GM21528 (cell line): ENCODE results near the gene OXER1.

ENCODE experiments used
- ATAC-seq: cut with Tn5 transposase; IDR thresholded peaks from one replicate; pipeline ENCODE4 v1.9.1; 2021; ENCODE audit warnings: mild to moderate bottlenecking, moderate library complexity; ENCODE audit not compliant: unreplicated experiment, low FRiP score

The OXER1 gene, protein sequence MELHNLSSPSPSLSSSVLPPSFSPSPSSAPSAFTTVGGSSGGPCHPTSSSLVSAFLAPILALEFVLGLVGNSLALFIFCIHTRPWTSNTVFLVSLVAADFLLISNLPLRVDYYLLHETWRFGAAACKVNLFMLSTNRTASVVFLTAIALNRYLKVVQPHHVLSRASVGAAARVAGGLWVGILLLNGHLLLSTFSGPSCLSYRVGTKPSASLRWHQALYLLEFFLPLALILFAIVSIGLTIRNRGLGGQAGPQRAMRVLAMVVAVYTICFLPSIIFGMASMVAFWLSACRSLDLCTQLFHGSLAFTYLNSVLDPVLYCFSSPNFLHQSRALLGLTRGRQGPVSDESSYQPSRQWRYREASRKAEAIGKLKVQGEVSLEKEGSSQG

DNA sequence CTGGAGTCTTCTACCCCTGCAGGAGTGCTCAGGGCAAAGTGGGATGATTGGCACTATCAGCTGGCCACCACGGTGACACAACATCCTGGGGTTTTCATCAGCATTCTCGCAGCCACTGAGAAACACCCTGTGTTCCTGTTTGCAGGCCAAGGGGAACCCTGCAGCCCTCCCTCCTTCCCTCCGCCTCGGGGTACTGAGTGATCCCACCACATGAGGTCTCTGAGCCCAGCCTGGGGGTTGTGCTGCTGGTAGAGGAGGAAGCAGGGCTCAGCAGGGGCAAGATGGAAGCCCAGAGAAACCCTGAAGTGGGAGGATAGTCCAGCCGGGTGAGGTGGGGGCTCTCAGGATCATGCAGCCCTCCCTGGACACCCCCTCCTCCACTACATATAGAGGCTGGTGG is at the start of gene OXER1:
Gene OXER1 (minus strand): TSS at position 40 of the 400 bp plus-strand sequence. CDS start 73 bp downstream, outside the sequence.
- no peak for ATAC-seq

DNA sequence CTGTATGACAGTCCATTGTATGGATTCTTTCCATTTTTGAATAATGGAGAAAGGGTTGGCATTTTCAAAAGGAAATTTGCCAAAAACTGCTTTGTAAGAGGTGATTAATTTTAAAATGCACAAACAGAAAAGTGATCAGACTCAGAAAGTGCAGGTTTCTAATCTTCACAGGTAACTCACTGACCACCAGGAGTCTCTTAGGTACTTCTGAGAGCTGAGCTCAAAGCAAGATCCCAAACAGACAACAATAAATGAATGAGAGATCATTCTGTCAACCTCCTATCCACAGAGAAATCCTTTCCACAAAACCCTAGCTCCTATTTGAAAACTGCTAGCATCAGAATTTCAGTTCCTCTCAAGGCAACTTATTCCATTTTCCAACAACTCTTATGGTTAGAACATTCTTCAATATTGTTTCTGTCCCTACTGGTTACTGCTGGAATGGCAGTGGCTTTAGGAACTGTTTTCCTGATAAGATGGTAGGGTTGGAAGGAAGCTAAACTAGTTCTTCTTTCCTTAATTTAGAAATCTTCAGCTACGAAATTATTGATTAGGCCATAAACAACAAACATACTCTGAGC is 49.1 kb upstream of the OXER1 start:
- ATAC-seq = no peak

DNA sequence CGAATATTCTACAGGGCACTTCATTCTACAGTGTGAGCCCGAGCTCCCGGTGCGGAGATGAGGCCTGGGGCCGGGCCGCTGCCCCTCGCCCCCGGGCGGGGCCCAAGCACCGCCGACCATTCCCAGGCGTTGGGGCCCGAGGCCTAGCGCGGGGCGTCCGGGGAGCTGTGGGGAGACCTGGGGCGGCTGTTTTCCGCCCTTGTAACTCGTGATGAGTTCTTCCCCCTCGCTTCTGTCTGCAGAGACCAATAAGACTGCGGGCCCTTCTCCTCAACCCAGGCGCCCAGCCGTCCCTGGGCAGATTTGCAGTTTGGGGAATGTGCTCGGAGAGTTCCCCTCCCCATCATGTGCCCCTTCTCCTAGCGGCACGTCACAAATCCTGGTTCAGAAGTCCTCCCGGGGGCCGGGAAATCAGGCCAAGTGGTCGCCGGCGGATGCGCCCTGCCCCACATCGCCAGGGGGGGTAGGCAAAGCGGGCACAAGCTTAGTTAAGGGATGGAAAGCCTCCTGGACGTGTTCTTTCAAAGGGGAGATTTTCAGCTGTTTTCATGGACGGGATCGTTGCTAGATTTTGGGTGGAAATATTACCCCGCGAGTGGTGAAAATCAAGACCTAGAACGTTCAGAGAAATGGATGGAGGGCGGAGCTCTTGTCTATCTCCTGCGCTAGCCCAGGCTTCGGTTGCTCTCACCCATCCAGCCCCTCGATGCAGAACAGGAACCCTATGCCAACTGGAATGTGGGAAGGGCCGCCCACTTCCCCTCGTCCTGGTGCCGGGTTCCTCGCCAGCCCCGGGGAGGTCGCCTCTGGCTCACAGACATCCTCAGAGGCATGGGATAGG is 47.3 kb upstream of the OXER1 start:
- ATAC-seq = peak; percentile 27

DNA sequence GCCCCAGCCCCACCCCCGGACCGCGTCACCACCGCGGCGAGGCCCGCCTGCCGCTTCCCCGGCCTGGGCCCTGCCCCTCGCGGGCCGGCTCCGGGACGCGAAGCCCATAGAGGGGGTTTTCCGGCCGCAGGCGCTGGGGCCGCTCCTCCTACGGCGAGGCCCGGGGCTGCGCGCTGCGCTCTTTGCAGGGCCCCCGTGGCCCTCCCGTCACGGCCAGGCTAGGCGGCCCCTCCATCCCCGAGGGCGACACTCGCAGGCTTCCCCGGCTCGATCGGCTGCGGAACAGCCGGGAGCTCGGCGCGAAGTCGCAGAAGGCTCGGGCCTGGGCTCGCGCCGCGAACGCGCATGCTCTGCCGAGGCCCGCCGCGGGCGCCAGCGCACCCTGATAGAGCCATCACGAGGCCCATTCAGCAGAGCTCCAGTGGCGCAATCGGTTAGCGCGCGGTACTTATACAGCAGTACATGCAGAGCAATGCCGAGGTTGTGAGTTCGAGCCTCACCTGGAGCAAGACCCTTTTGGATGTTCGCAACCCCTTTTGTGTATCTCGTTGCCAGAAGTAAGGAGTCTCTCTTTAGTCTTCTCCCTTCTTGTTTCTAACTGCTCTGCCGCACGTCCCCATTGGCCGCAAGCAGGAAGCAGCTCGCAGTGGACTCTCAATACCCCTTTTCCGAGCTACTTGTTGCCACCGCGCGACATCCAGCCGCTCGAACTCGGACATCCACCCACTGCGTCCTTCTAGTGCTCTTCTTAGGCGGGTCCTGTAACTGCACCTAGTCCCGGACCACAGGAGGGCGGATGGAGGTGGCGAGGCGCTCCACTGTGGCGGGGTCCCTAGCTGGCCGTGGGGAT is 46.4 kb upstream of the OXER1 start:
- ATAC-seq = peak; percentile 74

DNA sequence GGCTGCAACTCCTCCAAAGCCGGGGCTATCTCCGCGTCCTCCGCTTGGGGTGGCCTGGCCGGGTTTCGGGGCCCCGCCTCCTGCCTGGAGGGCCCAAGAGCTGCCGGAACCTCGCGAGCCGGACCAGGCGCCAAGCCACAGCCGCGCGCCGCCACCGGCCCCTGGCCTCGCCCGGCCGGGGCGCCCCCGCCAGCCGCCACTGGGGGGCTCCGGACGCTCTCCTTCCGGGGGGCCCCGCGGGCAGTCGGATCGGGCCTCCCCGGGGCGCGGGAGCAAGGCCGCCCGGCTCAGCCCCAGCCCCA is 45.8 kb upstream of the OXER1 start:
- ATAC-seq = no peak

DNA sequence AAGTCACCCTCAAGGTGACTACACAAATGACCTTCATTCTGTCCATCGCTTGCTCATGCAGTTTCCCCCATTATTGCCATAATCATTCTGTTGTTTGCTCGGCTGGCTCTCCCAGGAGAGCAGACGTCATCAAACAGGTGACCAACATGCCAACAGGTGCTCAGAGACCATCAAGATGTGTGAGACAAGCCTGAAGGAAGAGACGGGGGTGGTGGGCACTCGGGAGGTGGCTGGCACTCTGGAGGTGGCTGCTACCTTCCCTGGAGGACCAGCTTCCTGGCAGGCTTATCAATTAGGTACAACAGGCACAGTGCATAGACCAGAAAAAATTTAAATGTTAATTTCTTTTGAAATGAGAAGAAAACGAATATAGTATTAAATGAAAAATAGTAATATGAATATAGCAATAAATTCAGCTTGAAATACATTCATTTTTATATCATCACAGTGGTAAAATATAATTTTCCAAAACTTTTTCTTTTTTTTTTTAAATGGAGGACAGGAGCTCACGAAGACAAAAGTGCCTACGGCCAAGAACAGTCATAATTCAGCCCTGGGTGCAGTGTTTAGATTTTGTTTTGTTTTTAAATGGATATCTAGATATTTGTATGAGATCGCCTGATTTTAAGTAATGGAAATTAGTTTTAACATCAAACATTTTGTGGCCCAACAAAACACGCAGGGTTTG is 45.3 kb upstream of the OXER1 start:
- no peak for ATAC-seq

DNA sequence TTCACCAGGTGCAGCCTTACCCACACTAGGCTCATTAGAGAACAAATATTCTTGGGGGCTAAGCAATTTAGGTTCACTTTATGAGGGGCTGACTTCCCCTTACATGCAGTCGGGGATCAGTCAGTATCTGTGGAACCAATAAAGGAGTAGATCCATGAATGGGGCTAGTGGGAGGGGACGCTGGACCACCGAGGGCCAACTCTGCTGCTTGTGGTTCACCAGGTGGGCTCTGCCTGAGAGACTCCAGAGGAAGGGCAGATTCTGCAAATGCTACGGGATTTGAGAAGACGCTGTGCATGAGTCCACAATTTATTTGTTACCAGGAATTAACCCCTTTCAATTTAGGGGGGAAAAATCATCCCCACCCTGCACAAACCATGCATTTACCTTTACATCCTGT is 44.4 kb upstream of the OXER1 start:
- no peak for ATAC-seq

DNA sequence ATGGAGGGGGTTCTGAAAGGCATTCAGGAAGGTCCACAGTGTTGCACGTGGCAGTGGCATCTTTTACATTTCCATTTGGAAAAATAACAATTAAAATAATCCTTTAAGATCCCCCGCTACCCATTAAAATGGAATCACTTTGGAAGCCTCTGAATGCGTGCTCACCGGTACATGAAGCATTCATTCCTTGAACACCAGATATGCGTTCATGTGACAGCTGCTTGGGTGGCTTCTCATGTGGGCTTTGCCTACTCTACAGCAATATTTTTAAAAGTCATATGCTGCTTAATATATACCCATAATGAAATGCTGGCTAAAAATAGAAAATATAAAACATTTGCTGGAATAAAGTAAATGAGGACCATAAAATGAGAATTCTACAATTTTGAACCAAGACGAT is 42.9 kb upstream of the OXER1 start:
- no peak for ATAC-seq

DNA sequence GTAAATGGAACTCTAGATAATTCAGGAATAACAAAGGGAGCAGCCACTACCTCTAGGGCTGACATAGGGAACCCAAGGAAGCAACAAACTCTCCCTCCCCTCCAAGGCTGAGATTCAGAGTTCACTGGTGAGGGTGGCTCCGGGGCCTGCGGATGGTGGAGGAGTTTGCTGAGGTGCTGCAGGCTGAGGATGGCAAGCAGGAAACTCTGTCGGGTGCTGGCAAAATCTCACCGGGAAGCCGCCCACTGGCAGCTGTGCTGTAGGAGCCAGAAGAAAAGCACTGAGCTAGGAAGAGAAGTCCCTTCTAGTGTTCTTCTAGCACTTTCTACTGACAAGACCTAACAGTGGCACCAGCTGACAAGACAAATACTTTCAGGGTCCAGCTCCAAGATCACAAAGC is 41.0 kb upstream of the OXER1 start:
- no peak for ATAC-seq

DNA sequence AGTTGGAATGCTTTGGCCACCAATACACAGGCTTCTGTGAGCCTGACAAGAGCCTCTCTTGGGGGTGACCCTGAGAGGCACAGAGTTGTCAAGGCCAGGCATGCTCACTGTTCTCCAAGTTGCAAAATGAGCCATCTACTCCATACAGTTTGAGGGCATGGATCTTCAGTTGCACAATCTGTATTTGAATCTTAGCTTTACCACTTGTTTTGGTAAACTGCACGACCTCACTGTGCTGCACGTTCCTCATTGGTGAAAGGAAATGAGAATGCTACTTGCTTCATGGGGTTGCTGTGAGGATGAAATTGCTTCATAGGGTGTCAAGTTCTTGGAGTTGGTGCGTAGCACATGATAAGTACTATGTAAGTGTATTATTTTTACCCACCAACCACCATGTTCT is 40.4 kb upstream of the OXER1 start:
- no peak for ATAC-seq

DNA sequence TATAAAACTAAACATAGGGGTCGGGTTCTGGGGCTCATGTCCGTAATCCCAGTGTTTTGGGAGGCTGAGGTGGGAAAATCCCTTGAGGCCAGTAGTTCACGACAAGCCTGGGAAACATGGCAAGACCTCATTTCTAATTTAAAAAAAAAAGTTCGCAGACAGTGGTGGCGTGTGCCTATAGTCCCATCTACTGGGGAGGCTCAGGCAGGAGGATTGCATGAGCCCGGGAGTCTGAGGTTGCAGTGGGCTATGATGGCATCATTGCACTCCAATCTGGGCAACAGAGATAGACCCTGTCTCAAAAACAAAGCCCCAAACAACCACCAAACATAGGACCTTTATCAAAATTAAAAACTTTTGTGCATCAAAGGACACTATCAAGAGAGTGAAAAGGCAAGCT is 38.2 kb upstream of the OXER1 start:
- ATAC-seq = no peak

DNA sequence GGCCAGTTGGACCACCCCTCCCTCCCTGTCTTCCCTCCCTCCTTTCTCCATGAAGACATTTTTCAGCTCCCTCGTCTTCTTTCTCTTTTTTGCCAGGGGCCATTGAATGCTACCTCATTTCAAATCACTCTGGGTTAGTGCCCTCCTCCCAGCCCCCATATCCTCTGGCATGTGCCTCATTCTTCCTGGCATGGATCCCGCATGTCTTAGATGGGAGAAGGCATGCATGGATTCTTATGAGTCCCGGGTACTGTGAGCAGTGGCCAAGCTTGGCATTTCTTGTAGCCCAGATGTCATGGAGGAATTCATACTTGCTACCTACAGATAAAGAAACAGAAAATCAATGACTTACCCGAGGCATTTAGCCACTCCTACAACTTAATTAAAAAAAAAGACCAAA is 37.4 kb upstream of the OXER1 start:
- no peak for ATAC-seq

DNA sequence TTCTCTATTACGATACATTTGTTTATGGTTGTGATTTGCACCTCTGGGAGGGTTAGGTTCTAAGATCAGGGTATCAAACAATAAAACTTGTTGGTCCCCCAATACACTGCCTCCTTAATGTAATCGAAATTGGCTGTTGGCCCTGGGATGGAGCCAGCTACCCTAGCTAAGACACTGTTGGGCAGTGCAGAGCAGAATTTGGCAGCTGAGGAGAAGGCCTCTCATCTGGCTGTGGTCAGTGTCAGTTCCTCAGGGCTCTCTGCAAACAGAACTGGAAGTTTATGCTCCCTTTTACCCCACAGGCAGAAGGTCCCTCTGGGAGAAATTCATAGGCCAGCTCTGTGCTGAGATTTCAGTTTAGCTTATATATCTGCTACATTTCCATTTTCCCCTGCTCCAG is 37.0 kb upstream of the OXER1 start:
- no peak for ATAC-seq

DNA sequence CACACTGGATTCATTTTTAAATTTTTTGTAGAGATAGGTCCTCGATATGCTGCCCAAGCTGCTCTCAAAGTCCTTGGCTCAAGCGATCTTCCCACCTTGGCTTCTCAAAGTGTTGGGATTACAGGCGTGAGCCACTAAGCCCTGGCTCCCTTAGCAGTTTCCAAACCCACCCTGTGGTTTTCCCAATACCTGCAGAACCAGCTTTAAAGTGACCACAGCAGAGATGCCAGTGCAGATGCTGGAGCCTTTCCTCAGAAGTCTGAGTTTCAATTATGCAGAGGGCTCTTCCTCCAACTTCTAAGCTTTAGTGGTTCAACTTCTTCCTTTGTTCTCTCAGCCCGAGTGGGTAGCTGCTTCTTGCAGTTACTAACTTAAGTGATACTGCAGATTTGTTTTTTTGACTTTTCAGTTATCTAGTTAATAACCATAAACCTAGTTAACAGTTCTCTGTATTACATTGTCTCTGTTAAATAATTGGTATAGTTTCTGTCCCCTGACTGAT is 36.6 kb upstream of the OXER1 start:
- no peak for ATAC-seq

DNA sequence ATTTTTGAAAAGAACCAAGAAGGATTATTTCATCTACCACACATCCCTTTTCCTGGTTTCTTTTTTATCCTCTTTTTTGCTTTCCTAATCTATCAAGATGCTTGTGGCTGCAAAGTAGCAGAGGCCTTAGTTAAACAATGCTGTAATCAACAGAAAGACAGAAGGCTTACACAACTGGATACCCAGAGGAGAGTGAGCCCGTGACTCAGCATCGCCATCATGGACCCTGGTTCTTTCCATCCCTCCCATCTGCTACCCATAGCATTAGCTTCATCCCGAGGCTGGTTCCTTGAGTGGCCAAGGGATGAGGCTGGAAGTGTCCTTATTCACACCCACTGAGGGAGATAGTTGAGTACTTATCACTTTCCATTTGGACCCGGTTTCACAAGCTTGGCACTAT is 35.9 kb upstream of the OXER1 start:
- ATAC-seq = no peak

DNA sequence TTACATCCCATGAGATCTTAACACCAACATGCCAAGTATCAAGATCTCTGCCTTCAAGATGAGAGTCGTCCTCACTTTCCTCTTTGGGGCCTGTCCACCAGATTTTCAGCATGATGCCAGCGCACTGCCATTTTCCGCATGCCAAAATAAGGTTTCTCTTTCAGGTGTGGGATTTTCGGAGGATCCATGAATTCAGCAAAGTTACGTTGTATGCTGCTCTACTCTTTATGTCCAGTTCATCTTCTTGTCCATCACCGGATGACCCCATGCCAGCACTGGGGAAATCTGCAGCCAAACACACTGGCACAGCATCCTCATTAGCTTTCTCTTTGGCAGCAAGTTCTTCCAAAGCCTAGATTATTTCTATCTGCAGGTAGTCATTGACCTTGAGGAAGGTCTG is 33.3 kb upstream of the OXER1 start:
- no peak for ATAC-seq

DNA sequence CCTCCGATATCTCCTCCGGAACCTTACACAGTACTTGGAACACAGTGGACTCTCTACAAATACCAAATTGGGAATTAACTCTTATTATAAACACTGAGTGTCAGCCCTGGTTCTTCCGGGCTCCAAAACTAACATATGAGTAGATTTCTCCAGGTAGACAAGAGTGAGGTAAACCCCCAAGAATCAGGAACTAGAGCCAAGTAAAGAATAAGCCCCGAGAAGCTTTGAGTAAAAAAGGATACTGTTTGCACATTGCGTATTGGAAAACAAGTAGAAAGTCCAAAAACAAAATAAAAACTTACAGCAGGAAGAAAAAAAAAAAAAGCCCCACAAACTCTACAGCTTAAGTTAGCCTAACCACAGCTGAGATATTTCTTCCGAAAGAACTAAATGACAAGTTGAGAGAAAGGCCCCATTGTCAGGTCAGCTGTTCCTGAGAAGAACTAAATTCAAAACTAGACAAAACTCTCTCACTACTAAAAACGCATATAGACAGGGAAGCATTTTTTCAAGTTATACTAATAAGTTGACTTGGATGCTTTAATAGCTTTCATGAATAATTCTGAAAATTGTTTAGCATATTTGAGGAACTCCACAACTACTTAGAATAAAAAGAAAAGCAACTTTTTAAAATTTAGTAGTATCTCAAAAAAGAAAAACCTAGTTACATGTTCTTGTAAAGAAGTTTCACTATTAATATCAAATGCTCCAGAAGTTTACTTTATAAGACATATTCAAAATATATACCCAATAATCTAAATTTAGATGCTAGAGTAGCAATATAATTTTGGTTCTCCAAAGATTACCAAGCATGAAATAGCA is 32.7 kb upstream of the OXER1 start:
- ATAC-seq = no peak

DNA sequence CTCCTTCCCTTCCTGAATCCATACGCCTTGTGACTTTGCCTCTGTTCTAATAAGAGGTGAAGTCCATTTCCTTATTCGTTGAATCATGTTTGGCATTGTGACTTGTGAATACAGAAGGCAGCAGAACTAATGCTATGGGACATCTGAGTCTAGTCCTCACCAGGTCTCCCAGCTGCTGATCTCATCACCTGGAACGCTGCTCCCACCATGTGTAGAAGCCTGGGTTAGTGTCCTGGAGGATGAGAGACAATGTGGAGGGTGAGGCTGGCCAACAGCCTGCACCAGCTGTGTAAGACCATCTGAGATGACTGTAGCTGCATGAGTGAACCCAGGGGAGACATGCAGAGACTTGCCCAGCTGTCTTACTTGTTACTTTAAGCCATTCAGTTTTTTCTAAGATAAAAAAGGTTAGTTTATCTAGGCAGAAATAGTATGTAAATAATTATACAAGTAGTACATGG is 31.9 kb upstream of the OXER1 start:
- no peak for ATAC-seq

DNA sequence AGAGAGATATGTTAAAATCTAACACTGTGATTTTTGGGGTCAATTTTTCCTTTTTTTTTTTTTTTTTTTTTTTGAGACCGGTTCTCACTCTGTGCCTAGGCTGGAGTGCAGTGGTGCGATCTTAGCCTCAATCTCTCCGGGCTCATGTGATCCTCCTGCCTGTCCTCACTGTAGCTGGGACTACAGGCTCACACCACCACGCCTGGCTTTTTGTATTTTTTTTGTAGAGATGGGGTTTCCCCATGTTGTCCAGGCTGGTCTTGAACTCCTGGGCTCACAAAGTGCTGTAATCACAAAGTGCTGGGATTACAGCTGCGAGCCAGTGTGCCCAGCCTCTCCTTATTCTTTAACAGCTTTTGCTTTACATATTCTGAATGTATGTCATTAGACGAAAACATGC is 31.3 kb upstream of the OXER1 start:
- ATAC-seq = no peak
